Measurements from ENCODE around the gene SEMA4B. TPM values are rescaled to one million over a fixed set of nuclear protein-coding genes. Genes with fewer than 3 reads are reported as not detected.
"Not testable (repeated sequence)": the region's sequence is repeated elsewhere in the genome, so short reads cannot be mapped to it uniquely, and the experiment has no call there.

The SEMA4B gene
- 10 to 100 TPM; 35.6 to 54.1 (median 43.2) TPM for polyA plus RNA-seq (ENCODE audit: insufficient read length in 4 of 4)

- peak in 1 of 4 donors; percentile 50 for DNase-seq (ENCODE audit: low read depth in 4 of 4, low spot score in 2 of 4)
Measured at GRCh38 chr15:90201130-90201943, at the start of gene SEMA4B. SEMA4B (plus strand) TSS chr15:90201330; CDS start chr15:90201579, 249 bp downstream.

- DNase-seq (ENCODE audit: low read depth in 4 of 4, low spot score in 2 of 4): no peak
Measured at GRCh38 chr15:90151989-90152645, 49.0 kb upstream of the SEMA4B start.

- DNase-seq (ENCODE audit: low read depth in 4 of 4, low spot score in 2 of 4): no peak
Measured at GRCh38 chr15:90153658-90154057, 47.5 kb upstream of the SEMA4B start.

GRCh38 chr15:90154246-90154645 is 46.9 kb upstream of the SEMA4B start:
- no peak for DNase-seq (ENCODE audit: low read depth in 4 of 4, low spot score in 2 of 4)

- no peak for DNase-seq (ENCODE audit: low read depth in 4 of 4, low spot score in 2 of 4)
Measured at GRCh38 chr15:90154861-90155626, 46.1 kb upstream of the SEMA4B start.

GRCh38 chr15:90159213-90159612 is 41.9 kb upstream of the SEMA4B start:
- no peak for DNase-seq (ENCODE audit: low read depth in 4 of 4, low spot score in 2 of 4)

- no peak for DNase-seq (ENCODE audit: low read depth in 4 of 4, low spot score in 2 of 4)
Measured at GRCh38 chr15:90160781-90161727, 40.1 kb upstream of the SEMA4B start.

GRCh38 chr15:90161950-90162361 is 39.2 kb upstream of the SEMA4B start:
- no peak for DNase-seq (ENCODE audit: low read depth in 4 of 4, low spot score in 2 of 4)

- DNase-seq (ENCODE audit: low read depth in 4 of 4, low spot score in 2 of 4): no peak
Measured at GRCh38 chr15:90162956-90163355, 38.2 kb upstream of the SEMA4B start.

GRCh38 chr15:90164239-90164638 is 36.9 kb upstream of the SEMA4B start:
- not testable (repeated sequence) for DNase-seq (ENCODE audit: low read depth in 4 of 4, low spot score in 2 of 4)

- DNase-seq (ENCODE audit: low read depth in 4 of 4, low spot score in 2 of 4): no peak
Measured at GRCh38 chr15:90165157-90165556, 36.0 kb upstream of the SEMA4B start.

GRCh38 chr15:90165659-90166489 is 35.3 kb upstream of the SEMA4B start:
- peak in 1 of 4 donors; percentile 84 for DNase-seq (ENCODE audit: low read depth in 4 of 4, low spot score in 2 of 4)

- DNase-seq (ENCODE audit: low read depth in 4 of 4, low spot score in 2 of 4): no peak
Measured at GRCh38 chr15:90167121-90167520, 34.0 kb upstream of the SEMA4B start.

- DNase-seq (ENCODE audit: low read depth in 4 of 4, low spot score in 2 of 4): no peak
Measured at GRCh38 chr15:90171623-90172022, 29.5 kb upstream of the SEMA4B start.

- DNase-seq (ENCODE audit: low read depth in 4 of 4, low spot score in 2 of 4): no peak
Measured at GRCh38 chr15:90173372-90173771, 27.8 kb upstream of the SEMA4B start.

GRCh38 chr15:90174140-90174875 is 26.8 kb upstream of the SEMA4B start:
- DNase-seq (ENCODE audit: low read depth in 4 of 4, low spot score in 2 of 4): no peak

- no peak for DNase-seq (ENCODE audit: low read depth in 4 of 4, low spot score in 2 of 4)
Measured at GRCh38 chr15:90177012-90177411, 24.1 kb upstream of the SEMA4B start.
